Nephron (organoid): ENCODE results near the gene UFC1.

ENCODE experiments used
- H3K27ac Mint-ChIP-seq, 3 experiments: 2 replicates each; pipeline ENCODE4 v1.8.0; 2020; ENCODE audit warnings: mixed read lengths in 3 of 3, mild to moderate bottlenecking in 2 of 3, moderate library complexity in 1 of 3
- H3K27me3 Mint-ChIP-seq: 2 replicates; pipeline ENCODE4 v1.8.0; 2021; ENCODE audit warnings: low read depth, mild to moderate bottlenecking, moderate library complexity, mixed read lengths
- H3K36me3 Mint-ChIP-seq: 2 replicates; pipeline ENCODE4 v1.8.0; 2020; ENCODE audit warnings: low read depth, mixed read lengths
- H3K4me1 Mint-ChIP-seq: 2 replicates; pipeline ENCODE4 v1.8.0; 2020; ENCODE audit warnings: mixed read lengths
- H3K4me3 Mint-ChIP-seq, 3 experiments: 2 replicates each; pipeline ENCODE4 v1.8.0; 2020; ENCODE audit warnings: mild to moderate bottlenecking in 3 of 3, mixed read lengths in 3 of 3, moderate library complexity in 2 of 3
- H3K9me3 Mint-ChIP-seq: 2 replicates; pipeline ENCODE4 v1.8.0; 2020; ENCODE audit warnings: mixed read lengths
- TF ChIP-seq, protein P1 (sequence below), 3 experiments: fragments of 200-600 bp; sonication (generic); IDR thresholded peaks; one replicate each; pipeline ENCODE4 v1.5.0; 2021; ENCODE audit warnings: antibody characterized with exemption in 3 of 3; ENCODE audit not compliant: unreplicated experiment in 3 of 3

Gene UFC1

DNA sequence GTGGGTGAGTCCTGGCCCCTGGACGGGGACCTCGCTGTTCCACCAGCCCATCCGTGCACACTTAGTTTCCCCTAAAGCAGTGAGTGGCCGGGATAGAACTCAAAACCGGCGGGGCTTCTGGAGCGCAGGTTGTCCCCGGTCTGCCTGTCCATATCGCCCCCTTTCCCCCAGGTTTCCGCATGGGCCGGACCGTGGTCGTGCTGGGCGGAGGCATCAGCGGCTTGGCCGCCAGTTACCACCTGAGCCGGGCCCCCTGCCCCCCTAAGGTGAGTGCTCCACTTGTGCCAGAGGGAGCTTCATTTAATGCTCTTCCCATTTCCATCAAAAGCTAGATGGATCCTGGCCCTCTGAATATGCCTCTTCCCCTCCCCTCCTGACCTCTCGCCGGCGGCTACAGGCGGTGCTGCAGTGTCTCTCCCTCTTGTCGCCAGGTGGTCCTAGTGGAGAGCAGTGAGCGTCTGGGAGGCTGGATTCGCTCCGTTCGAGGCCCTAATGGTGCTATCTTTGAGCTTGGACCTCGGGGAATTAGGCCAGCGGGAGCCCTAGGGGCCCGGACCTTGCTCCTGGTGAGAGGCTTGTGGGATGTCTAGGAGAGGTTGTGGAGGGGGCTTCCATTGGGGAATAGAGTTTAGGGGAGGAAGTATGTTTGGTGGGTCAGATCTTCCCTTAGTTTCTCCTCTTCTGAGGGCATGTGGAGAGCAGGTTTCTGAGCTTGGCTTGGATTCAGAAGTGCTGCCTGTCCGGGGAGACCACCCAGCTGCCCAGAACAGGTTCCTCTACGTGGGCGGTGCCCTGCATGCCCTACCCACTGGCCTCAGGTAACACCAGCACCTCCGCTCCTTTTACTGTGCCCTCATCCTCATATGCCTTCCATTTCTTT lies 13.1 kb downstream of the UFC1 start:
- peak overlapping the region; percentile 83 to 94 (median 88) for H3K4me3 Mint-ChIP-seq
- TF ChIP-seq, protein P1, sequence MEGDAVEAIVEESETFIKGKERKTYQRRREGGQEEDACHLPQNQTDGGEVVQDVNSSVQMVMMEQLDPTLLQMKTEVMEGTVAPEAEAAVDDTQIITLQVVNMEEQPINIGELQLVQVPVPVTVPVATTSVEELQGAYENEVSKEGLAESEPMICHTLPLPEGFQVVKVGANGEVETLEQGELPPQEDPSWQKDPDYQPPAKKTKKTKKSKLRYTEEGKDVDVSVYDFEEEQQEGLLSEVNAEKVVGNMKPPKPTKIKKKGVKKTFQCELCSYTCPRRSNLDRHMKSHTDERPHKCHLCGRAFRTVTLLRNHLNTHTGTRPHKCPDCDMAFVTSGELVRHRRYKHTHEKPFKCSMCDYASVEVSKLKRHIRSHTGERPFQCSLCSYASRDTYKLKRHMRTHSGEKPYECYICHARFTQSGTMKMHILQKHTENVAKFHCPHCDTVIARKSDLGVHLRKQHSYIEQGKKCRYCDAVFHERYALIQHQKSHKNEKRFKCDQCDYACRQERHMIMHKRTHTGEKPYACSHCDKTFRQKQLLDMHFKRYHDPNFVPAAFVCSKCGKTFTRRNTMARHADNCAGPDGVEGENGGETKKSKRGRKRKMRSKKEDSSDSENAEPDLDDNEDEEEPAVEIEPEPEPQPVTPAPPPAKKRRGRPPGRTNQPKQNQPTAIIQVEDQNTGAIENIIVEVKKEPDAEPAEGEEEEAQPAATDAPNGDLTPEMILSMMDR (IDR thresholded peaks at IDR 0.05; ENCODE audit: unreplicated experiment in 3 of 3), result no peak
- H3K9me3 Mint-ChIP-seq, result no peaks in the 10 kb centered on the region
- H3K27me3 Mint-ChIP-seq, result no peaks in the 10 kb centered on the region
- peak overlapping the region; percentile 88 to 93 (median 90) for H3K27ac Mint-ChIP-seq
- H3K36me3 Mint-ChIP-seq, result peaks cover 42% of the 10 kb centered on the region
- peaks cover 33% of the 10 kb centered on the region for H3K4me1 Mint-ChIP-seq

DNA sequence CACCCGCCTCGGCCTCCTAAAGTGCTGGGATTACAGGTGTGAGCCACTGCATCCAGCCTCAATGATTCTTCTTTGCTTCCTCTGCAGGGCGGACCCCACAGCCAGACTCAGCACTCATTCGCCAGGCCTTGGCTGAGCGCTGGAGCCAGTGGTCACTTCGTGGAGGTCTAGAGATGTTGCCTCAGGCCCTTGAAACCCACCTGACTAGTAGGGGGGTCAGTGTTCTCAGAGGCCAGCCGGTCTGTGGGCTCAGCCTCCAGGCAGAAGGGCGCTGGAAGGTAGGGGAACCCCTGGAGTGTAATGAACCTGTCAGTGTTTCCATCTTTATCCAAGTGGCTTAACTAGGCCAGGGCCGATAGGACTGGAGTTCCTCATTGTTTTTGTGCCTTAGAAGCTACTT lies 15.1 kb downstream of the UFC1 start:
- Mint-ChIP-seq H3K27me3 (no peaks in the 10 kb centered on the region), H3K27ac (no peak overlapping the region)

DNA sequence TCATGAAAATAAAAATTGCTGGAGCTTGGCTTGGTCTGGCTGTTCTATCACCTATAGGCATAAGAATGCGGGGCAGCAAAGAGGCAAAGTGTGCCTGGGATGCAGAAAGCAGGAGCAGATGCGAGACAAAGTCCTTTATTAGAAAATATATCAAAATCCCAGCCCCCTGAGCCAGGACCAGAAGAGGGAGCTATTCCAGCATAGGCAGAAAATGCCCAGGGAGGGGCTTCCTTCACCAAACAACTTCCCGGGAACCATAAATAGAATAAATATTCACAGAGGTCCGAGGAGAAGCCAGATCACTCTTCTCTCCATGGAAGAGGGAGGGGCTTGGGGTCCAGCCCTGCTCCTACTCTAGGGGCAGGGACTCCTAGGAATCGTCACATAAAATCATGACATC lies 17.4 kb downstream of the UFC1 start:
- peaks cover 33% of the 10 kb centered on the region for H3K4me1 Mint-ChIP-seq
- peak overlapping the region in 1 of 3 experiments; percentile 14 for H3K4me3 Mint-ChIP-seq
- TF ChIP-seq, protein P1 (IDR thresholded peaks at IDR 0.05; ENCODE audit: unreplicated experiment in 3 of 3), result no peak
- no peaks in the 10 kb centered on the region for H3K9me3 Mint-ChIP-seq
- no peaks in the 10 kb centered on the region for H3K27me3 Mint-ChIP-seq
- no peak overlapping the region for H3K27ac Mint-ChIP-seq
- peaks cover 49% of the 10 kb centered on the region for H3K36me3 Mint-ChIP-seq

More for the DNA sequence above, 15.1 kb downstream of the UFC1 start:
- TF ChIP-seq, protein P1 (IDR thresholded peaks at IDR 0.05; ENCODE audit: unreplicated experiment in 3 of 3), result no peak
- H3K9me3 Mint-ChIP-seq, result no peaks in the 10 kb centered on the region
- H3K4me3 Mint-ChIP-seq, result peak overlapping the region; percentile 83 to 94 (median 88)
- H3K36me3 Mint-ChIP-seq, result peaks cover 42% of the 10 kb centered on the region
- peaks cover 31% of the 10 kb centered on the region for H3K4me1 Mint-ChIP-seq

DNA sequence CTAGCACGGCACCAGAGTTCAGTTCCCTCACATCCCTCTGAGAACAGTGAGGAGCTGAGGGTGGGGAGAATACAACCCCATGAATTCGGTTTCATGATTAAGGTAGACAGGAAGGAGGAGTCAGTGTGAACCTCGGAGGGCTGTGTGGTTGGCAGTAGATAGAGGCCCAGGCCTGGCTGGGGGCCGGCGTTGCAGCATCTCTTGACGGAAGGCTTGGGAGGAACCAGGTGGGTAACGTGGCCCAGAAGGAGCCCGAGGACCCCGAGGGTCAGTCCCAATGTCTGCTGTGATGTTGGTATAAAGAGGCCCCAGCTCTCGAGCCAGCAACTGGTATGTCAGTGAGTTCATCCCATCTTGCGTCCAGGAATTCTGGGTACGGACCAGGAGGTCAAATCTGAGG lies 17.9 kb downstream of the UFC1 start:
- no peak overlapping the region for H3K4me3 Mint-ChIP-seq

DNA sequence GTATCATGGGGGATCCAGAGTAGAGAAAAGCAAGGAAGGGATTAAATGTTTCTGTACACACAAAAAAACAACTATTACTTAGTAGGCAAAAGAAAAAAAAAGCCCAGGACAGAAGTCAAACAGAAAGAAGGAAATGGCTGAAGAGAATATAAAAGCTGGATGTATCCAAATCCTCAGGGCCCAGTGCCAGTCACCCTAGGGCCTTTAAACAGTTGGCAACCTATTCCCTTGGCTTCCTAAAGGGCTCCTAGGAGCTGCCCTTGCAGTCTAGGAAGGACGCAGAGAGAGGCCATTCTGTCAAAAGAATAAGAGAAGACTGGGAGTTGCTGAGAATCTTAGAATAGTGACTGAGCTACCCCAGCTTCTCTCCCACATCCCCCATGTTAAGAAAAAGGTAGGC lies 18.6 kb downstream of the UFC1 start:
- TF ChIP-seq, protein P1 (IDR thresholded peaks at IDR 0.05; ENCODE audit: unreplicated experiment in 3 of 3), result no peak
- Mint-ChIP-seq H3K27me3 (no peaks in the 10 kb centered on the region), H3K36me3 (peaks cover 49% of the 10 kb centered on the region), H3K4me3 (peak overlapping the region in 2 of 3 experiments; percentile 45 to 60), H3K9me3 (no peaks in the 10 kb centered on the region), H3K27ac (no peak overlapping the region), H3K4me1 (peaks cover 40% of the 10 kb centered on the region)

More for the DNA sequence above, 17.9 kb downstream of the UFC1 start:
- Mint-ChIP-seq H3K27ac (no peak overlapping the region), H3K9me3 (no peaks in the 10 kb centered on the region), H3K36me3 (peaks cover 49% of the 10 kb centered on the region), H3K27me3 (no peaks in the 10 kb centered on the region), H3K4me1 (peaks cover 36% of the 10 kb centered on the region)
- TF ChIP-seq, protein P1 (IDR thresholded peaks at IDR 0.05; ENCODE audit: unreplicated experiment in 3 of 3), result no peak
